H54 (cell line): ENCODE results near the gene LBH.

ENCODE experiments used
- DNase-seq: peaks from one replicate; pipeline ENCODE4 v3.0.0; 2011; ENCODE audit warnings: low spot score, mixed read lengths; ENCODE audit not compliant: insufficient read length
- FAIRE-seq: peaks from 3 replicates; lab custom pipeline; 2011; peaks lifted over from hg19 to GRCh38; lab: Jason Lieb, UNC
- POLR2A ChIP-seq: IDR thresholded peaks from 2 replicates; pipeline ENCODE4 v1.6.1; 2011; ENCODE audit warnings: low read depth, mild to moderate bottlenecking, low read length

The LBH gene

GRCh38 chr2:30222031-30222430 is 9.3 kb upstream of the LBH start:
- no peak for TF ChIP-seq POLR2A
- no peak for DNase-seq
- FAIRE-seq = no peak

DNA sequence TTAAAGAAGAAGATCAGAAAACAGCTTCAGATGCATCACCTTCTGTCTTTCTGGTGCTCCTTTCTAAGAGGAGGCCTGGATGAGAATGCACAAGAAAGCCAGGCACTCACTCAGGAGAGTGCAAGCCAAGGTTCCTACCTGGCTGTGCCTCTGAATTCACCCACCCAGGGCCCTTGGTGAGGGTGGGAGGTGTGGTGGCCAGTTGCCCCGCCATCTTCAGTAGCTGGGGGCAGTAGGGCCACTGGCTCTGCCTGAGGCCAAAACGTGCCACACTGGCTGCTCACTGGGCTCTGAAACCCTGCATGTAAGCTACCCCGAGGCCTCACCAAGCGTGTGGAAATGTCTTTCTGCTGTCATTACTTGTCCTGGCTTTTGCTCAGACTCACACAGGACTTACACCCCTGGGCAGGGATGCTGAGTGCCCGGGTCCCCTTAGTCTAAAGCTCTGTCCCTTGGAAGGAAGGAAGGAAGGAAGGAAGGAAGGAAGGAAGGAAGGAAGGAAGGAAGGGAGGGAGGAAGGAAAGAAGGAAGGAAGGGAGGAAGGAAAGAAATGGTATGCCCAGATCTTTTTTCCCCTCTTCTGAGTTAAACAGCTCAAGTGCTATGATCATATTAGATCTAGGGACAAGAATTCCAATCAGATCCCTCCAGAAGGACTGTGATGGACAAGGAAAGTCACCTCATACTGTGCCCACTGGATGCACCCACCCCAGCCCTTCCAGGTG is 8.5 kb upstream of the LBH start:
- FAIRE-seq (no peak), DNase-seq (no peak)
- no peak for TF ChIP-seq POLR2A

DNA sequence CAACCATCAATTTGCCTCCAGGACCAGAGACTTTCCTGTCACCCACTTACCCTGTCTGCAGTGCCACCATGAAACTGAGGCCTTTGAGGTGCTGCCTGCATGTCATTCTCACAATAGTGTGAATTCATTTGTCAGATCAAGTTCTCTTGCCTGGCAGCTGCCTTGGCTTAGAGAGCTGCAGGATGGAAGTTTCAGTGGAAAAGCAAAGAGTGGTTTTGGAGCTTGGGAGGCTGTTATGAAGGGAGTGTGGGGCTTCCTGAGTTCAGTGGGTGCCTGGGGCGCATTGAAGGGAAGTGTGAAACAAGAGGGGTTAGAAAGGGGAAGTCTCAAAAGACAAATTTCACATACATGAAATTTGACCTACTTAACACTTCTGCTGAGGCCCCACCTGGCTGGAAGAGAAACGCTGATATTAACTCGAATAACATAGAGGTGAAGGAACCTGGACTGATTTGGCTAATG is 7.9 kb upstream of the LBH start:
- DNase-seq = no peak
- TF ChIP-seq POLR2A = no peak
- no peak for FAIRE-seq

DNA sequence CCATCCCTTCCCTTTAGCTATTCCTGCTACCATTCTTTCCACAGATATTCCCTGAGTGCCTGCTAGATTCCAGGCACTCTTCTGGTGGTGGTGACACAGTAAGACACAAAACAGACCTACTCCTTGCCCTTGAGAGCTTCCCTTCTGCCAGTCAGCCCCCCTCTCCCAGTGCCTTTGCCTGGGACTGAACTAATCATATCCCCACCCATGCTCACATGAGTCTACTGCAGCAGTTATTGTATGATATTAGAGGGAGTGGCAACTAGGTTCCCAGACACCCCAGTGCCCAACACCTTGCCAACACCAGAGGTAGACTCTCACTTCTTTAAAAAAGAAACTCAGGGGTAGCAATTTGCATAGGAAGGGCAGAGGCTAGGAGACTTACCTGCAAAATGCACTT is 7.2 kb upstream of the LBH start:
- DNase-seq (no peak), FAIRE-seq (no peak)
- no peak for TF ChIP-seq POLR2A

- TF ChIP-seq POLR2A = no peak
- DNase-seq = peak; percentile 38
- FAIRE-seq = no peak
These were observed 6.1 kb upstream of the LBH start for GRCh38 chr2:30225131-30225762.

DNA sequence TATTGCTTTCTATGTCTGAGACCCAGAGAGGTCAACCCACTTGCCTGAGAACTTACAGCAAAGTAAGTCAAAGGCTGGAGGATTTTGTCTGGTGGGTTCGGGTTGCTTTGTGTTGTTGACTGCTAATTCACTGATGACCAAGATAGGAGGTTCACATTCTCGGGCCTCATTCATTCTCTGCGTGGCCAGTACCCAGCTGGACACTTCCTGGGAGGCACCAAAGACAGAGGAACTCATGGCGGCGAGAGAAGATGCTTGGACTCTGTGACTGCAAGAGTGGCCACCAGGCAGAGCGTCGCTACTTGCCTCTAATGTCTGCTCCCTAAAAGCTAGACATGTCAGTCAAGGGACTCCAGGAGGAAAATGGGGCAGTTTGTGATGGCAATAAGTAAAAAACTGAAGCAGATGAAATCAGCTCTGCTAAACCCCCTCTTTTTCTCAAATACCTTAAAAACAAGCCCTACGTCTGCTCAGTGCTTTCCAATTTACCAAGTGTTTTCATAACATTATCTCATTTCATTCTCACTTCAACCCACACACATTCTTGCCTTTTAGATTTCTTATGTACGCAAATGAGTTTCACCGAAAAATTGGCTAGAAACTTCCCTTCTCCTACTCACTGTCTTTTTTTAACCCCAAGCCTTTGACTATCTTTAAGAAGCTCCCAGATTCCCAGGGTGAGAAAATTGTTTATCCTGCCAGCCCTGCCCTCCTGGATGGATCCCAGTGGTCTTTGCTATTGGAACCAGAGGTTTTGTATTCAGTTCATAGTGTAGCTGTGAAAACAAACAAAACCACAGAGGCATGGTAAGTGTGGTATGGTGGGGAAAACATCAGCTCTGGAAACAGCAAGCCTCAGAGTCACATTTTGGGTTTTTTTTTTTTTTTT is 4.9 kb upstream of the LBH start:
- DNase-seq (no peak), FAIRE-seq (no peak)
- no peak for TF ChIP-seq POLR2A

DNA sequence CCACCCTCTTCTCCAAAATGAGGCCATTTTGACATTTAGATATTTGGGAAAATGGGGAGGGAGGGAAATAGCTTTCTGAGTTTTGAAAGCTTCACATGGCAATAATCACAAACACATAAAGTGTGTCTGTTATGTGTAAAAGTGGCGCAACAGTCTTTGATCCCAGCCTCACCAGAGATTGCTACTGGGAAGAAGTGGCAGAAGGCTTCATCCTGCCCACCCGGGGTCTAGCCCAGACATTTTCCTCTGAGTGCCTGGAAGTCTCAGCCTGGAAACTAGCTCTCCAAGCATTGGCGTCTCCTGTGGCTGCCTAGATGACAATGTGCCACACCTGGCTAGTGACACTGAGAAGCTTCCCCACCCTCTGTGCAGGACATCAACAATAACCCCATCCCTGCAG is 1.7 kb upstream of the LBH start:
- FAIRE-seq = no peak
- DNase-seq = no peak
- TF ChIP-seq POLR2A = no peak

GRCh38 chr2:30230497-30231211 is 680 bp upstream of the LBH start:
- DNase-seq = no peak
- no peak for FAIRE-seq
- TF ChIP-seq POLR2A = no peak

DNA sequence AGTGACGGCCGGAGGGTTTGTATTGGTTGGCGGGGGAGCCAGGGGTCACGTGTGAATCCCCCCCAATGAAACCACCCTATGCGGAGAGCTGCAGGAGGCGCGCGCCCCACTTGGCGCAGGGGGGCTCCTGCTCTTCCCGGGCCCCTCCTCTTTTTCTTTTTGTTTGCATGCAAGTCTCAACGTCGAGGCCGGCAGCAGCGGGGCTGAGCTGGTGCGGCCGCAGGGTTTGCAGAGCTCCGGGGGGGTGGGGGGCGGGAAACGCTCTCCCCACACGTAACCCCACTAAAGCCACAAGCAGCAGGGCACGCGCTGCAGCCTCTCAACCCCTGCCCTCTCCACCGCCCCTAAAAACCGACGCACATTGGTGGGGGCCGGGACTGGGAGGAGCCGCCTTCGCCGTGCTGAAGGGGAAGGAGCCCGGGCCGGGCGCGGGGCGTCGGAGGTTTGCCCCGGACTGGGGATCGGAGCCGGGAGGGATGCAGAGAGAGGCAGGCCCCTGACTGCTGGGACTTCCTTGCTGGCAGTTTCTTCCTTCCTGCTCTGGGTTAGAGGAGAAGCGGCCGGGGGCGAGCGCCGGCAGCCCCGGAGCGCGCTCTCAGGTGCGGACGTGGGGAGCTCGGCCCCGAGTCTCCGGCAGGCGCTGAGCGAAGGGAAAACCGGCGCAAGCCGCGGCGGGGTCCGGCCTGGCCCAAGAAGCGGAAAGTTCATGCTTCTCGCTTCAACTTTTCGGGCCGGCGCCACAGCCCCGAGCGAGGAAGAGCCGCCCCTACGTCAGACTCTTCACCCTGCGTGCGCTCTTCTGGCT is 864 bp downstream of the LBH start:
- FAIRE-seq (no peak), DNase-seq (no peak)
- TF ChIP-seq POLR2A = no peak

DNA sequence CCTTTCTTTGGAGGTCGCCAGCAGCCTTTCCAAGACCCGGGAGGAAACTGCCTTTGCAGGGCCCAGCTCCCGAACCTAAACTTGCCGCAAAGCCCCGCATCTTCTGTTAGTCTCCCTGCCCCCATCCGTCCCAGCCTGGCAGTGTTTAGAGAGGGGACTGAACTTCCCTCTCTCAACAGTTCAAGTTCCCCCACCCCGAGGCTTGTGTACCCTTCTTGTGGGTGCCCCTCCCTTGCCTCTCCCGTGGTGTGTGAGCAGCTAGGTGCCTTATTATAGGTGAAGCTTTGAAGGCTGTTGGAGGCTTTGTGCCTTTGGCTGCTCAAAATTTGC is 1.4 kb downstream of the LBH start:
- FAIRE-seq = no peak
- DNase-seq = no peak
- TF ChIP-seq POLR2A = no peak

DNA sequence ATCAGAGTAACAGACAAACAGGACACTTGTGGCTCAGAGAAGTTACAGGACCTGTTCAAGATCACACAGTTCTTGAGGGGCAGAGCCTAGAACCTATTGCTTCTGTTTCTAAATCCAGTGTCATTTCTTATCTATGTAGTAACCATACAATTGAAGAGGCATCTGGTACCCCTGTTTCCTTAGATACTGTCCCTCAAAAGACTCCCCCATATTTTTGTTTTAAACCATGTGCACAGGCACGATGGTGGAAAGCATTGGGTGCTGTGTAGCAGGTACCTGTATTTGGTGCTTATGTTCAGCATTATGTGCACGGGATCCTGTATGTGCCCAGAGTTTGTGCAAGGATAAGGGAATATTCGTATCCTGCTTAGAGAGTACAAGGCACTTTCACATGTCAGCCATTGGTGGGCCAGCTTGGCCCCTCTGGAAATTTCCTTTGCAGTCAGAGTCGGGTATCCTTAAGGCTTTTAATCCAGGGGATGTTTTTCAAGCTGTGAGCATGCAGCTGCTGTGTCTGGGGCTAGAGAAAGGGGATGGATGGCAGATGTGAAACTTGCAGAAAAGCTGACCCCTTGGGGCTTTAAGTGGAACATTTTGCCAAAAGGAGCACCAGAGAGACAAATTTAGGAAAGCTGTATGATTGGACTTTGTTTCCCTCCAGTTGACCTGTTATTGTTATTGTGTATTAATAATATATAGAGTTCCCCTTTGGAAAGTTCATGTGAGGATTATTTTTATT is 2.1 kb downstream of the LBH start:
- DNase-seq (no peak), FAIRE-seq (no peak)
- no peak for TF ChIP-seq POLR2A
